Tibial artery (tissue), 4 donors: ENCODE data around the gene ANKRD44.
"Not testable (repeated sequence)": the region's sequence is repeated elsewhere in the genome, so short reads cannot be mapped to it uniquely, and the experiment has no call there.

Experiments used
- DNase-seq, 2 donors: peaks; one replicate each; pipeline ENCODE4 v3.0.0-alpha.2; 2019
- H3K27ac ChIP-seq, 2 donors: fragments of 200-600 bp; sonication (generic) in 1 of 2; 1 replicate in 1 of 2; 2 replicates in 1 of 2; pipeline ENCODE4 v1.5.1; 2018 to 2019; ENCODE audit warnings: mild to moderate bottlenecking in 1 of 2
- H3K27me3 ChIP-seq, 2 donors: fragments of 200-600 bp; sonication (generic) in 1 of 2; one replicate each; pipeline versions ENCODE4 v1.5.1 to v1.6.0; 2016 to 2019
- H3K36me3 ChIP-seq, 3 donors: fragments of 200-600 bp; sonication (generic) in 2 of 3; one replicate each; pipeline ENCODE4 v1.5.1; 2016 to 2019; ENCODE audit warnings: mild to moderate bottlenecking in 2 of 3
- H3K4me1 ChIP-seq, 4 donors: fragments of 200-600 bp; sonication (generic) in 2 of 4; 1 replicate in 3 of 4; 2 replicates in 1 of 4; pipeline ENCODE4 v1.5.1; 2016 to 2019
- H3K4me3 ChIP-seq, 2 donors: fragments of 200-600 bp; sonication (generic) in 1 of 2; 1 replicate in 1 of 2; 2 replicates in 1 of 2; pipeline ENCODE4 v1.5.1; 2018 to 2019; ENCODE audit warnings: mild to moderate bottlenecking in 2 of 2
- H3K9me3 ChIP-seq, 3 donors: fragments of 200-600 bp; sonication (generic) in 1 of 3; one replicate each; pipeline ENCODE4 v1.5.1; 2016 to 2019
- CTCF ChIP-seq, 2 experiments: fragments of 200-600 bp in 1 of 2; fragments of 450-650 bp in 1 of 2; IDR thresholded peaks; one replicate each; pipeline ENCODE4 v1.5.1; 2017 to 2019; ENCODE audit warnings: antibody characterized with exemption in 2 of 2, mild to moderate bottlenecking in 1 of 2, moderate library complexity in 1 of 2
- intact Hi-C: fragments of 100-400 bp; cut with DNase I; formaldehyde crosslinking; loops from one replicate; pipeline ENCODE4 v1.15.0; 2023; ENCODE audit warnings: low total_unique reads

ANKRD44 gene

GRCh38 chr2:197073270-197073669 lies 237.3 kb downstream of the ANKRD44 start:
- H3K36me3 ChIP-seq = no peaks in the 10 kb centered on the region
- H3K4me1 ChIP-seq = peaks cover 0 to 30% (median 14%) of the 10 kb centered on the region in 4 donors
- H3K27me3 ChIP-seq = no peaks in the 10 kb centered on the region
- DNase-seq = no peak
- no peak for TF ChIP-seq CTCF (IDR thresholded peaks at IDR 0.05)
- H3K4me3 ChIP-seq = no peak overlapping the region
- intact Hi-C loops = no loop called here
- no peak overlapping the region for H3K27ac ChIP-seq
- H3K9me3 ChIP-seq = no peaks in the 10 kb centered on the region

- intact Hi-C loops = no loop called here
- Histone ChIP-seq H3K9me3 (no peaks in the 10 kb centered on the region), H3K4me1 (peaks cover 0 to 22% (median 12%) of the 10 kb centered on the region in 4 donors), H3K27me3 (no peaks in the 10 kb centered on the region), H3K4me3 (no peak overlapping the region), H3K27ac (no peak overlapping the region), H3K36me3 (no peaks in the 10 kb centered on the region)
- no peak for DNase-seq
- TF ChIP-seq CTCF (IDR thresholded peaks at IDR 0.05) = no peak
These were observed 238.0 kb downstream of the ANKRD44 start for GRCh38 chr2:197072533-197072932.

GRCh38 chr2:197071790-197072436 lies 238.7 kb downstream of the ANKRD44 start:
- H3K4me1 ChIP-seq = peaks cover 0 to 16% (median 8%) of the 10 kb centered on the region in 4 donors
- no peaks in the 10 kb centered on the region for H3K27me3 ChIP-seq
- intact Hi-C loops = no loop called here
- no peaks in the 10 kb centered on the region for H3K36me3 ChIP-seq
- no peak for DNase-seq
- TF ChIP-seq CTCF (IDR thresholded peaks at IDR 0.05) = no peak
- H3K9me3 ChIP-seq = no peaks in the 10 kb centered on the region
- no peak overlapping the region for H3K27ac ChIP-seq
- H3K4me3 ChIP-seq = no peak overlapping the region

GRCh38 chr2:197071213-197071612 lies 239.4 kb downstream of the ANKRD44 start:
- no peak for DNase-seq
- no peak overlapping the region for H3K27ac ChIP-seq
- H3K4me1 ChIP-seq = peaks cover 0 to 15% (median 8%) of the 10 kb centered on the region in 4 donors
- no peak for TF ChIP-seq CTCF (IDR thresholded peaks at IDR 0.05)
- no peak overlapping the region for H3K4me3 ChIP-seq
- H3K27me3 ChIP-seq = no peaks in the 10 kb centered on the region
- no peaks in the 10 kb centered on the region for H3K9me3 ChIP-seq
- H3K36me3 ChIP-seq = no peaks in the 10 kb centered on the region
- intact Hi-C loops = no loop called here

GRCh38 chr2:197069958-197070357 lies 240.6 kb downstream of the ANKRD44 start:
- intact Hi-C loops = no loop called here
- no peak overlapping the region for H3K4me3 ChIP-seq
- H3K27ac ChIP-seq = no peak overlapping the region
- no peaks in the 10 kb centered on the region for H3K27me3 ChIP-seq
- no peaks in the 10 kb centered on the region for H3K36me3 ChIP-seq
- no peak for TF ChIP-seq CTCF (IDR thresholded peaks at IDR 0.05)
- H3K9me3 ChIP-seq = no peaks in the 10 kb centered on the region
- DNase-seq = no peak
- peaks cover 0 to 15% (median 8%) of the 10 kb centered on the region in 4 donors for H3K4me1 ChIP-seq

- H3K27me3 ChIP-seq, intact Hi-C loops, H3K9me3 ChIP-seq, H3K27ac ChIP-seq, H3K4me1 ChIP-seq, DNase-seq, H3K4me3 ChIP-seq: not testable (repeated sequence)
- peaks cover 0 to 11% (median 8%) of the 10 kb centered on the region in 3 donors for H3K36me3 ChIP-seq
These were observed 248.0 kb downstream of the ANKRD44 start for GRCh38 chr2:197062574-197062973.
